DMS 273 (cell line): ENCODE measurements around the gene ABAT.
A peak's percentile ranks its signal among the peaks of the same experiment; 100 is the strongest.

Experiments
- DNase-seq: peaks from one replicate; lab custom pipeline; 2025; ENCODE audit not compliant: unreplicated experiment; lab: John Stamatoyannopoulos, UW

The ABAT gene

DNA sequence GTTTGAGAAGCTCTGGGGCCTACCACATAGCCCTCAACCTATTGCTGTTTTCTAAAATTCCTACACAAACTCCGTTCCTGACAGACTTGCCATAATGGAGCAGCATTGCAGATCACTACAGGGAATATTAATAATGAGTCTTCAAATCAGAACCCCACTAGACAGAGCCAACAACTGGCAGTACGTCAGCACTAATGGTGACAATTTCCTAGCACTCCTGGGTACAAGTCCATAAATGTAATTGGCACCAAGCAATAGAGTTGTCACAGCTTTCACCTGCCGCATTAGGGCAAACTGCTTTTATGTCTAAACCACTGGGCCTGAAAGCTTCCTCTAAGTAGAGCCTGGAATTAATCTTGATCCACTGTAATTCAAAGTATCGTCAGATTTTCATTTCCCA is 25.5 kb upstream of the ABAT start:
- DNase-seq = no peak

DNA sequence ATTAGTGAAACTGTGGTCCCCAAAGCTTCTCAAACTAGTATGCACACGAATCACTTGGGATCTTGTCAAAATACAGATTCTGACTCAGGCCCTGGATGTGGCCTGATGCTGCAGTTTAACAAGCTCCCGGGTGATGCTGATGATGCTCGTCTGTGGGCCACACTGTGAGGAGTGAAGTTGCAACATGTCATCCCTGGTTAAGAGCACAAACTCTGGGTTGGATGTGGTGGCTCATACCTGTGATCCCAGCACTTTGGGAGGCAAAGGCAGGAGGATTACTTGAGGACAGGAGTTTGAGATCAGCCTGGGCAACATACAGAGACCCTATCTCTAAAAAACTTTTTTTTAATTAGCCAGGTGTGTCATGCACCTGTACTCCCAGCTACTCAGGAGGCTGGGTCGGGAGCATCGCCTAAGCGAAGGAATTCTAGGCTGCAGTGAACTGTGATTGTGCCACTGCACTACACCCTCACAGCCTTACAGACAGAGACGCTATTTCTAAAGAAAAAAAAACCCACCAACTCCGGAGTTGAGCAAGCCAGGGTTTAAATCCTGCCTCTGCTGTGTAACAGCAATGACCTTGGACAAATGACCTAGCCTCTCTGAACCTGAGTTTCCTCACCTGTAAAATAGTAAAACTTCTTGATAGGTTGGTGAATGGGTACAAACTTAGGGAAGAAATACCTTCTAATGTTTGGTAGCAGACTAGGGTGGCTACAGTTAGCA is 24.4 kb upstream of the ABAT start:
- no peak for DNase-seq

DNA sequence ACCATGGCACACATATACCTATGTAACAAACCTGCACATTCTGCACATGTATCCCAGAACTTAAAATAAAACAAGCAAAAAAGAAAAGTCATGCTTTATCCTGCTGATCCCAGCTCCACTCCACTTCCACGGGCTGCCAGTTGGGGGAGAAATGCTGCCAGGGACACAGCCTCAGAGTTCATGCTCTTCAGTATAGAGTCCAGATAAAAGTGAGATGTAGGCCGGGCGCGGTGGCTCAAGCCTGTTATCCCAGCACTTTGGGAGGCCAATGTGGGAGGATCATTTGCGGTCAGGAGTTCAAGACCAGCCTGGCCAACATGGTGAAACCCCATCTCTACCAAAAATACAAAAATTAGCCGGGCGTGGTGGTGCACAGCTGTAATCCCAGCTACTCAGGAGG is 22.5 kb upstream of the ABAT start:
- peak; percentile 52 for DNase-seq

DNA sequence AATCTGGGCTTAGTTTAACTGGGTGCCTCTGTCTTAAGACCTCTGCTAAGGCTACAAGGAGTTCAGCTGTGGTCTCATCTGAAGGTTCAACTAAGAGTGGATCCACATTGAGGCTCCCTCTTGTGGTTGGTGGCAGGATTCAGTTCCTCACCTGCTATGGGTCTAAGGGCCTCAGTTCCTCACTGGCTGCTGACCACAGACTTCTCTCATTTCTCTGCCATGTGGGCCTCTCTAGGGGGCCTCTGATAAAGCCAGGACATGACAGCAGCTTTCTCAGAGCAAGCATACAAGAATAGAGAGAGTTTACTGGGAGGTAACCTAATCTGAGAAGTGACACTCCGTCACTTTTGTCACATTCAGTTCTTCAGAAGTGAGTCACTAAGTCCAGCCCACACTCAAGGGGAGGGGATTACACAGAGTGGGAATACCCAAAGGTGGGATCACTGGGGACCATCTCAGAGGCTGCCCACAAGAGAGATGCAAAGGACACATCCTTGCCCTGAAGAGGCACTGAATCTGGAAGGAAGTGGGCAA is 19.2 kb upstream of the ABAT start:
- DNase-seq = peak; percentile 58

DNA sequence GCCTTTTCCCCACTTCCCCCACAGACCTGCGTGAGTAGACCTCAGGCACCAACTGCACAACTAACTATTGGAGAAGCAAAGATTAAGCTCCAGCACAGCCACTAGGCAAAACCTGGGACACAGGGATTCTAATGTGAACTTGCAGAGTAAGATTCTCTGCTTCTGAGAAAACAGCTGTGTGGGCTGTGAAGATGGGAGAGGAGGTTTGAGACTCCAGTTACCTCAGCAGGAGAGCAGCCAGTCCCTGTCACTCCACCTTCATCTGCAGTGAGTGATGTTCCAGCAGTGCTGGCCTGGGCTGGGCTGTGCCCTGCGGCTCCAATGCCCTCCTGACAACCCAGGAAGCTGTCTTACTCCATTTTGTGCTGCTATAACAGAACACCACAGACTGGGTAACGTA is 18.0 kb upstream of the ABAT start:
- DNase-seq = no peak

DNA sequence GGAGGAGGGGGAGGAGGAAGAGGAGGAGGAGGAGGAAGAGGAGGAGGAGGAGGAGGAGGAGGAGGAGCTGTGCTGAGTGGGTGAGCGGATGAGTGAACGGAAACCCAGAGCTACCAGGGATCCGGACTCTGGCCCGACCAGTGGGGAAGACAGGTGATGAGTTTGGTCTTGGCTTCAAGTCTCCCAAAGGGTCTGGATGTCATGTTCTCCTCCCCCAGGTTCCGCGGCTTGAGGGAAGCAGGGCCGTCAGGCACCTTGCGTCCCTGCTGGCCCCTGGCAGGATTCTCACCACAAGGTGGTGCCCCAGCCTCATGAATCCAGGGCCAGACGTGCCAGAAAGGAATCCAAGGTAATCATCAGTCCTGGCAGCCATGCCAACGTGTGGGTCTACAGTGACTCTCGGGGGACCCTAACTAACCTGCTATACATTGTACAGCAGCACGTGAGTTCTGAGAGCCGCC is 13.5 kb upstream of the ABAT start:
- DNase-seq = peak; percentile 90

DNA sequence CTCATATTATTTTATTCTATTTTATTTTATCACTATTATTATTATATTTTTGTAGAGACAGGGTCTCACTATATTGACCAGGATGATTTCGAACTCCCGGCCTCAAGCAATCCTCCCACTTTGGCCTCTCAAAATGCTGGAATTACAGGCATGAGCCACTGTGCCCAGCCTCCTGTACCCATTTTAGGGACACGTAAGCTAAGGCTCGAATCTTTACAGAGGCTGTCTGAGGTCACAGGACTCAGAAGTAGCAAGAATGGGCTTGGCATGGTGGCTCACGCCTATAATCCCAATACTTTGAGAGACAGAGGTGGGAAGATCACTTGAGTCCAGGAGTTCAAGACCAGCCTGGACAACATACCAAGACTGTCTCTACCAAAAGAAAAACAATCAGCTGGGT is 12.7 kb upstream of the ABAT start:
- no peak for DNase-seq

DNA sequence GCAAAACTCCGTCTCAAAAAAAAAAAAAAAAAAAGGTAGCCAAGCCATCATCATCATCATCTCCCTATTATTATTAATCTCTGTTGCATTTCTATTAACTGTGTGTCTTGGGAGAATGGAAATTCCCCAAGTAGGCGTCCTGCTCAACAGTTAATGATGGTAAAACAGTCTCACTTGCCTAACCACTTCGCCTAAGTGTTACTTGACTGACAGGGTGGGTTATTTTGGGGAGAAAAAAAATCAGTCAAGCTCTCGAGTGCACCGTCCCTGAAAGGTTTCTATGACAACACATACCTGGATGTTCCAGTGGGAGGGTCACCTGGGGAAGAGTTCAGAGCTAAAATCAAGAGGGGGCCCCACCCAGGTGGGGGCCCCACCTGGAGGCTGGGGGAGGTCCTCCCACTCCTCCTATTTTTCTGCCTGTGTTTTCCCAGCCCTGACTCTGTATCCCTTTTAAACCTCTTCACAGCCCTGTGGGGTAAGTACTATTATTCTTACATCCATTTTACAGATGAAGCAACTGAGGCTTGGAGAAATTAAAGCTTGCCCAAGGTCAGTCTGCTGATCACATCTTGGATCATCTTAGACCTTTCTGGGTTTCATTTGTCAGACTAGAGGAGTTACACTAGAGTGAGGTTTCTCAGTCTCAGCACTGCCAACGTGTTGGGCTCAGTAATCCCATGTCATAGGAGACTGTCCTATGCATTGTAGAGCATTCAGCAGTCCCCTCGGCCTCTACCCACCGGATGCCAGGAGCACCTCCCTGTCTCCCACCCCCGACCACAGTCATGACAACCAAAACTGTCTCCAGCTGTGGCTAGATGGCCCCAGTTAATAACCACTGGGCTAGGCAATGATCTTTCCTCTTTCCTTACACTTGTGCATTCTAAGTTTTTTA is 11.0 kb upstream of the ABAT start:
- no peak for DNase-seq

DNA sequence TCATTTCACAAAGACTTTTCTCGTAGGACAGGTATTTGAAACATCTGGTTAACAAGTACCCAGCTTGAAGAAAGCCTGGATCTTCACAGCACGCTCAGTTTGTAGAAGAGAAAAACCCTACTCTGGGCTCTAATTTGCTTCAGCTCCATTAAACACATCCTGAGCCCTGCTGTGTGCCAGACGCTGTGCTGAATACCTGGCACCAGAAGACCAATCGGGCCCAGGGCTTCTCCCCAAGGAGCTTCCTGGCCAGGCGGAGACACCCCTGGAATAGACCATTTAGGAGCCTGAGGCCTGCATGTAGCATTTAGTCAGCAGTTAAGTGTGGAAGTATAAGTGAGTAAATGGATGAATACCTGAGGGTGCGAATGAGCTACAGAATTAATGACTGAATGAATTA is 8.9 kb upstream of the ABAT start:
- no peak for DNase-seq

DNA sequence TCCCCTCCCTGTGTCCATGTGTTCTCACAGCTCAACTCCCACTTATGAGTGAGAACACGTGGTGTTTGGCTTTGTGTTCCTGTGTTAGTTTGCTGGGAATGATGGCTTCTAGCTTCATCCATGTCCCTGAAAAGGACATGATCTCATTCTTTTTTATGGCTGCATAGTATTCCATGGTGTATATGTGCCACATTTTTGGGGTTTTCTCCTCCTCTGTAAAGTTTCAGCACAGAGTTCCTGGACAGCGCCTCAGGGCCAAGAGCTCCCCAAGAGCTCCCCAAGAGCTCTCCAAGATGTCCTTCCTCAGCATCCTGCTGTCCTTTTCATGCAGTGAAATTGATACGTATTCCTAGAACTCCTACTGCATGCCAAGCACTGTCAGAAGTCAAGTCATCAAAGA is 6.9 kb upstream of the ABAT start:
- no peak for DNase-seq

DNA sequence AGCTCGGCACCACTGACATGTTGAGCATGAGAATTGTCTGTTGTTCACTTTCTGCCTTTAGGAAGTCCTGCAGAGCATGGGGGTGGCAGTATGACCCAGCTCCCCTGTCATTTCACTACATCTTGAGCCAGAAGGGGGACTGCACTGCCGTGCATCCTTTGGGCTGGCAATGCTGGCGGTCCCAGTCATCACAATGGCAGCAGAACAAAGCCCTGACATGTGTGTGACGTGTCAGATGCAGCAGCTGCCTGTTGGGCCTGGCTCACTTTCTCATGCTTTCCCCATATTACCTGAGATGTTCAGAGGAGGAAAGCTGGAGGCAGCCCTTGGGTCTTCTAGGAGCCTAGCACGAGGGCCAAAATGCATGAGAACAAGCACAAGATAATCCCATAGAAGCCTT is 6.3 kb upstream of the ABAT start:
- DNase-seq = no peak

DNA sequence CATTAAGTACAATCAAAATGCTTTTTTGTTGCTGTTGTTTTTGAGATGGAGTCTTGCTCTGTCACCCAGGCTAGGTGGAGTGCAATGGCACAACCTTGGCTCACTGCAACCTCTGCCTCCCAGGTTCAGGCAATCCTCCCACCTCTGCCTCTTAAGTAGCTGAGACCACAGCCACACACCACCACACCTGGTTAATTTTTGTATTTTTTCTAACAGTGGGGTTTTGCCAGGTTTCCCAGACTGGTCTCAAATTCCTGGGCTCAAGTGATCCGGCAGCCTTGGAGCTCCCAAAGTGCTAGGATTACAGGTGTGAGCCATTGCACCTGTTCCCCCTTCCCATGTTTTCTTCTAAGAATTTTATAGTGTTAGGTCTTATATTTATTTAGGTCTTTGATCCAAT is 4.9 kb upstream of the ABAT start:
- no peak for DNase-seq

DNA sequence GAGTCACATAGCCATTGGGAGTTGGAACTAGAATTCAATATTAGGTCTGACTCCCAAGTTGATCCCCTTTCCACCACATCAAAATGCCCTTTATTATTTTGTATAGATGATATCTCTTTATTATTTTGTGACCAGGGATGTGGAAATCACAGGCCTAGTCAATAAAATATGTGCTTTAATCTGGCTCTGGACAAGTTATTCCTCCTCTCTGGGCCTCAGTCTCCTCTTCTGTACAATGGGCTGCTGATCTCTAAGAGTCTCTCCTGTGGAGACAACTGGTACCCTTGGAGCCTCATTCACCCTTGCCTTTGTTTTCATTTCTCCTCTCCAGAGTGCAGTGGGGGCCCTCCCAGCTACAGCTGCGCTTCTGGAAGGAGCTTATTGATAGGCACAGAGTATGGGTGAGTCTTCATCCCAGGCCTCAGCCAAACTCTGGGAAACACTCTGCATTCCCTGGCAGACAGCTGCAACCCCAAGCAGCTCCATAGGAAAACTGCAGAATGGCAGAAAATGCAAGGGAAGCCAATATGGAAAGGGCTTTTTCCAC is 4.3 kb upstream of the ABAT start:
- no peak for DNase-seq

DNA sequence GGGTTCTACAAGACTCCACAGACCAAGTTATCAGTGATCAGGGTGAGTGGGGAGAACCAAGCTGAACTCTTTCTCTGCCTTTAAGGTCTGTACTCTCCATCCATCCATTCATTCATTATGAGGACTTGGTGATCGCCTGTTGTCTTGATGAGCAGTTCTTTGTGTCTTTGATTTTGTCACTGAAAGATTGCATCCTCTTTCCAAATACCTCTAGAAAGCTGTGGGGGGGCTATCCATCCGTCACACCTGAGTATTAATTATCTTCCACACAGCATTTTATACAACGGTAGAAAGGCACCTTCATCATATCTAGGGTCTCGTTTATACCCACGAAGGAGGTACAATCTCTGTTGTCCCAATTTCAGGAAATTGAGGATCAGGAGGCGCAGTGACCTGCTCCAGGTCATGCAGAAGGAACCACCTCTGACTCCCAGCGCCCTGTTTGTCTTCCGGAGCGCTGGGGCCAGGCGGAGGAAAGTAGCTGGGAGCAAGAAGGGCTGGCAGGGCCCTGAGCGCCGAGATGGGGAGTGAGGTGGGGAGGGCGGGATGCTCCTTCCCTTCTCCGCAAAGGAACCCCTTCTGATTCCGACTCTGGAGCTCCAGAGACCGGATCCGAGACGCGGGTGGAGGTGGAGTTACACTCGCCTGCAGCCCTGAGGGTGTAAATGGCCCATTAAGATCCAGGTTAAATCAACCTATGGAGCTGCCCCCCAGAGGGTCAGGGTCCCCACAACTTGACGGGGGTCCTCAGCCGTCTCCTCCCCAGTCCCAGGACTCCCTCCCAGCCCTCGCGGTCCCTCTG is 605 bp upstream of the ABAT start:
- peak; percentile 69 for DNase-seq

DNA sequence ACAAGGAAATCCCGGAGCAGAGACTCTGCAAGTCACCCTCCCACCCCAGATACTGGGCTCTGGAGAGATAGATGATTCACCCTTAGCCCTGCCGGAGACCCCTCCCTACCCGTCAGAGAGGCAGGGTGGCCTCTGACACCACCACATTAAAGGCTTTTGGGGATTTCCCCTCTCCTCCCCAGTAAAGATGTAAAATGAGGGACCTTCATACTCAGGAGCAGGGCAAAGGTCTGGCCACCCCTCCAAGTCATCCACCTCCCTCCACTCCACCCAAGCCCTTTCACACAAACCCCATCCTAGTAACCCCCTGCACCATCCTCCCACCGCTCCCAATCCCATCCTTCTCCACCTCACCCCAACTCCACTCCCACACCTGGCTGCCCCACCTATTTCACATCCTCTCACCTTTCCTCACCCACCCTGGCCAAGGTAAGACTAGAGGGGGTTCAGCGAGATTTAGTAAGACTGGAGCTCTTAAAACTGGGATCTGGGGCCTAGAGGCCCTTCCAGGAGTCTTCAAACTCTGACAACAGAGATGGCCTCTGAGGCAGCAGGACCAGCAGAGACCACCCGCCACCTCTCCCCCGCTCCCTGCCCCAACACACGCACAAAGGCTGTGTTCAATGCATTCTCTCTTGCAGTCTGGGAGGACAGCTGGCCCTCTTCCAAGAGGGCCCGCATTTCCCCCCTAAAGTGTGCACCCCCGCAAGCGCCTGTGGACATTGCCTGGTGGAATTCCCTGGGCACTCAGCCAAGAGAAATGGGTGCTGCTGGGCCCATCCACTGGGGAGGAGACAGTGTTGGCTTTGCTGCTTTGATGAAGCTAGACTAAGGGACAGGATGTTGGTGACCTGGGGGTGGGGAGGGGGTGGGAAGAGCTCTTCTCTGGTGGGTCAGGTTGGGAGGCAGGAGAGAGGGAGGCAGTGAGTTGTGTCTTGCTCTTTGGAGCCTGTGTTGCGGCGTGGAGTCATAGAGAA is 1.1 kb downstream of the ABAT start:
- DNase-seq = no peak

DNA sequence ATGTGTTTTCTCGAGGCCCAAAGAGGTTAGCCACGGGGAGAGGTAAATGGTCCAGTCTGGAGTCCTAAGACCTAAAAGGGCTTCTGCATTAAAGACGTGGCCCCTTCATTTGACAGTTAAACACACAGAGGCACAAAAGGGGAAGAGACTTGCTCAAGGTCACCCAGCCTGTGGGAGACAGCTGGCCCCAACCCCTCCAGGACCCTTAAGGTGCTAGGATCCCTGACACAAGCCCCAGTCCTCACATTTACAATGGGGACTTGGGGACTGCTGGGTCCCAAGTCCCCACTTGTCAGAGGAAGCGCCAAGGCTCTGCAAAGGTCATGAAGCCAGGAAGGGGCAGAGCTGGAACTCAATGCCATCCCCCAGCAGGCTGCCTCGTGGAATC is 1.7 kb downstream of the ABAT start:
- no peak for DNase-seq

DNA sequence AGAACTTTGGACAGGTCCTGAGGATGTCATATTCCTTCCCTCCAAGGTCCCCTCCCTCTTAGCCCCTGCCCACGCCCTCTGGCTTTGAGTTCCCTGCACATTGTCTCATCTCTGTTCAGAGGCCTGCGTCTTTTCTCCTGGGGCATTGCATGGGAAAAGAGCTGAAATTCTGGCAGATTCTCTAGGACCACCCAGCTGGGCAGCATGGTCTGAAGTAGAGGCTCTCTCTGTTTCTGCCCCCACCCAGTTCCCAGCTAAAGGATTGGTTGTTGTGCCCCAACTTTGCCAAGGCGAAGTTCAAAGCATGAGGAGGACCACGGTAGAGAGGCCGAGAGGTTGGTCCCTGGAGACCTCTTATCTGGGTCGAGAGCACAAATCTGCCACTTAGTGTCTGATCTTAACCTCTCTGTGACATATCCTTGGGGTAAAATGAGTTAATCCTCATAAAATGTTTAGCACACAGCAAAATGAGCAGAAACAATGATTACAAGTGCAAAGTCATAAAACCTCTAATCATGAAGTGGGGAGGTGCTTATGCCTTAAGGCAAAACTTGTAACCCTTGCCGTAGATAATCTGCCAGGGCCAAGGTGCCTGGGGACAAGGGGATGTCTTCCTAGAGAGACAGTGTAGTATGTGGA is 2.4 kb downstream of the ABAT start:
- no peak for DNase-seq

DNA sequence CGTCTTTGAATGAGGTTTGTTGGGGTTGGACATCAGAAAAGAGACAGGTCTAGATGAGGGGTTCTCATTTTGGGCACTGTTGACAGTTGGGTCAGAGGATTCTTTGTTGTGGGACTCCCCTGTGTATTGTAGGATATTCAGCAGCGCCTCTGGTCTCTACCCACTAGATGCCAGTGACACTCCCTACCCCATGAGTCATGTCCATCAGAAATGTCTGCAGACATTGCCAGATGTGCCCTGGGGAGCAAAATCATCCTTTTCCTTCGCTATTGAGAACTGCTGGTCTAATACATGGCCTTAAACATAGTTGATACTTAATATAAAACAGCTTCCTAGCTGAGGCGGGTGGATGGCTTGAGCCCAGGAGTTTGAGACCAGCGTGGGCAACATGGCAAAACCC is 3.1 kb downstream of the ABAT start:
- DNase-seq = no peak
